GM18502 (cell line): ENCODE data around the gene MRPL28.
"Not testable (repeated sequence)": the region's sequence is repeated elsewhere in the genome, so short reads cannot be mapped to it uniquely, and the experiment has no call there.

Experiments used
- ATAC-seq: cut with Tn5 transposase; IDR thresholded peaks from one replicate; pipeline ENCODE4 v1.9.1; 2021; ENCODE audit warnings: mild to moderate bottlenecking; ENCODE audit not compliant: unreplicated experiment, poor library complexity

Gene MRPL28

GRCh38 chr16:375212-375611, 4.9 kb upstream of the MRPL28 start:
- no peak for ATAC-seq

DNA sequence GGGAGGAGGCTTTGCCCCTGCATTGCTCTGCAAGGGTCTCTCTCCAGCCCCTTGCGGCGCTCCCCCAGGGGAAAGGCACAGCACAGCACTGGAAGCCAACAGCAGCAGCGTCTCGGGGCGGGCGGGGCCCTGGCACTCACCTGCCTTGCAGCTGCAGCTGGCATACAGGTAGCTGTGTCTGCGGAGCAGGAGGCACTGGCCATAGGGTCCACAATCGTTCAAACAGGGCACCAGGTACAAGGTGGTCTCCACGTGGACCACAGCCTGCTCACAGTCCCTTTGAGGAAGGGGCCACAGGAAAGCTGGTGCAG, 4.2 kb upstream of the MRPL28 start:
- ATAC-seq = no peak

- ATAC-seq = no peak
These were observed 3.7 kb upstream of the MRPL28 start for GRCh38 chr16:373848-374615.

GRCh38 chr16:373020-373598, 2.8 kb upstream of the MRPL28 start:
- no peak for ATAC-seq

- ATAC-seq = no peak
These were observed 2.1 kb upstream of the MRPL28 start for GRCh38 chr16:372302-372983.

DNA sequence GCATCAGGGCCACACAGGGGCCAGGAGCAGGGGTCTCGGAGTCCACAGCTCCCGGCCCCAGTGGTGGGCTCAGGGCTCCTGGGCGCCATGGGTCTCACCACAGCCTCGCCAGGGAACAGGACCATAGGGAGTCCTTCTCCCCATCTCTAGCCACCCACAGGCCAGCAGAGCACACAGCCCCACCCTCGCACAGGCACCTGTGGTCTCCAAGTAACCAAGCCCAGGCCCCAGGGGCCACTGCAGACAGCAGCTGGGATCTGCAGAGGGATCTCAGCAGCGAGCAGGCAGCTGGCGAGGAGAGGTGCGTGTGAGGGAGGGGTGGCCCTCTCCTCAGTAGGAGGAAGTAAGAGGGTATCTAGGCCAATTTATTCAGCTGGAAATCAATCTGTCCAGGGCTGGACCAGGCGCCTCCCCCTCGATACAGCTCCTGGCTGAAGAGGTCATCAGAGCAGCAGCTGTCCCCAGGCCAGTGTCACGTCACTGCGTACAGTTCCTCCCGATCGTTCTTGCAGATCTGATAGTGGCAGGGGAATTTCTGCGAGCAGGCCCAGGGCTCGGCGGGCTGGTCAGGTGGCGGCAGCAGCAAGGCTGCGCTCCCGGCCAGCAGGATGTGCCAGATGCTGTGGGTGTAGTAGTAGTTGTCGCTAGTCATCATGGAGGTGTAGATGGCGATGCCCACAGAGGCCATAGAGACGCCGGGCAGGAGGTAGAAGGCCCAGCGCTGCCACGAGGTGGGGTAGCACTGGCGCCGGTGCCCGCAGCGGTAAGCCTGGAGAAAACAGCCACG, 1.4 kb upstream of the MRPL28 start:
- ATAC-seq = no peak

- ATAC-seq = no peak
These were observed 709 bp upstream of the MRPL28 start for GRCh38 chr16:370979-371514.

- no peak for ATAC-seq
These were observed 387 bp downstream of the MRPL28 start for GRCh38 chr16:369866-370436.

DNA sequence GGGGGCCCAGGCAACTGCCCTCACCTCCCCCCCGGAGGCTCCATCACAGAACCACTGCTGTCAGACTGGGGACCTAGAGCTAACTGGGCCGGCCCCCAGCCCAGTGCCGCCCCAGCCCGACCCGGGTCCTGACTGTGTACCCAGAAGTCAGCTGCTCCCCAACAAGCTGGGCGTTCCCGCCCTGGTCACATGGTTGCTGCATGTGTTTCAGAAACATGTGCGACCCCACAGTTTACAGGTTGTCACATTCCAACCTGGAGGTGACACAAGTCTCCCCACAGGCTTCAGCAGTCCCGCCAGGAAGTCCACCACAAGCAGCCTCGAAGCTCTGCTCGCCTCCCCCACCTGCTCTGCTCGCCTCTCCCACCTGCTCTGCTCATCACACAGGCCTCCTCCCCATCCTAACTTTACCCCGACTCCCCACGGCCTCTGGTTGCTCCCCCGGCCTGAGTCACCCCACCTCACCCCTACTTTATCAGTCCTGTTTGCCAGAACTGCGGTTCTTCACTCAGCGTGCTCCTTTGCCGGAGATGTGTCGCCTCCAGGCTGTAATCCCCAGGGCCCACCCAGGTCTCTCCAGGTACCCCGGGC, 968 bp downstream of the MRPL28 start:
- no peak for ATAC-seq

- ATAC-seq = no peak
These were observed 1.8 kb downstream of the MRPL28 start for GRCh38 chr16:368388-369158.

- no peak for ATAC-seq
These were observed 2.9 kb downstream of the MRPL28 start for GRCh38 chr16:367333-367903.

DNA sequence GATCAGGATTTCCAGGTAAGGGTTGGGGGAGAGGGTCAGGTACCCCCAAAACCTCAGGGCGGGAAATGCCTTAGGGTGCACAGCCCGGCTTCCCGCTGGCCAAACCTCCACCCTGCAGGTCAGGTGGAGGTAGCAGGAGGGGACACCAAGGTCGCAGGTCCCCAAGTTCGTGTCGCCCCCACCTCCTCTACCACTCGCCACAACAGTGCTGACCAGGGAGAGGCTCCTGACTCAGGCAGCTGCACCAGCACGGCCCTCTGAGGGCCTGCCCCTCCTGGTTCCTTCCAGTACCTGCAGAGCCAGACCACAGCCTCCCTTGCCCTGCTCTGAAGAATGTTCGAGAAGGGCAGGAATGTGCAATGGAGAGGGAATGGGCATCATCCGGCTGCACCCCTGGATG, 3.9 kb downstream of the MRPL28 start:
- ATAC-seq = no peak

DNA sequence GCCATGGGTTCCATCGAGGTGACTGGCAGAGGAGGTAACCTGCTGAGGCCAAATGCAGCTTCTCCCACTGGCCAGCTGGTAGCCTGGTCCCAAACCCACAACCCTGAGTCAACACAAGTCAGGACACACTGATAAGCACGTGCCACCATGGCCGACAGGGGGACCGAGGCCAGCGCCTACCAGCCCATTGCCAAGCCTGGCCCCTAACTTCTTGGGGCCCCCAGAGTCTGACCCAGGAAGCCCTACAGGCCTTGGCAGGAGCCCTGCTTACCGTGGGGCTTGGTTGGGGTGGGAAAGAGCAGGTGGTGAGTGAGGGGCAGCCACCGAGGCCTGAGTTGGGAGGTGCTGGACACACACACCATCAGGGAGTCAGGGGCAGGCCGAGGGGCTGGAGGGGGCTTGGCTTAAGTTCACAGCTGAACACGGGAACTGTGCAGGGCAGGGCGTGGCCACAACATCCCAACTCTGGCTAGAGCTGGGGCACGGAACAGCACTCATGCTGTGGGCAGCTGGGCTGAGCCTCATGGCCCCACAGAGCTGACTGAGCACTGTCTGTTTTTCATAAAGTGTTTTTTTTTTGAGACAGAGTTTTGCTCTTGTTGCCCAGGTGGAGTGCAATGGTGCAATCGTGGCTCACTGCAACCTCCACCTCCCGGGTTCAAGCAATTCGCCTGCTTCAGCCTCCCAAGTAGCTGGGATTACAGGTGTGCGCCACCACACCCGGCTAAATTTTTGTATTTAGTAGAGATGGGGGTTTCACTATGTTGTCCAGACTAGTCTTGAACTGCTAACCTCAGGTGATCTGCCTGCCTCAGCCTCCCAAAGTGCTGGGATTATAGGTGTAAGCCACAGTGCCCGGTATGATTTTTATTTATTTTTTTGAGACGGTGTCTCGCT, 5.5 kb downstream of the MRPL28 start:
- no peak for ATAC-seq

- no peak for ATAC-seq
These were observed 6.4 kb downstream of the MRPL28 start for GRCh38 chr16:363766-364490.

GRCh38 chr16:363110-363765, 7.1 kb downstream of the MRPL28 start:
- ATAC-seq = no peak

GRCh38 chr16:362702-362999, 7.7 kb downstream of the MRPL28 start:
- not testable (repeated sequence) for ATAC-seq
